H1 (cell line): Measurements from ENCODE around the gene RAB8B. TPM values are rescaled to one million over a fixed set of nuclear protein-coding genes. Genes with fewer than 3 reads are reported as not detected.
A peak's percentile ranks its signal among the peaks of the same experiment; 100 is the strongest.

Experiments
- CTCF ChIA-PET: fragments of 300-600 bp; sonication (Branson Sonifier 250); formaldehyde crosslinking; loops from one replicate; lab custom pipeline; 2021; ENCODE audit not compliant: partially characterized antibody; lab: Charles Lee
- POLR2A ChIA-PET: fragments of 300-600 bp; sonication (Branson Sonifier 250); formaldehyde crosslinking; loops from one replicate; lab custom pipeline; 2021; ENCODE audit warnings: inconsistent platforms; ENCODE audit not compliant: partially characterized antibody; lab: Charles Lee
- DNase-seq, 2 experiments: peaks; one replicate each; pipeline versions ENCODE4 v3.0.0 to v3.0.0-alpha.2; 2010 to 2022; ENCODE audit warnings: low spot score in 2 of 2, low read depth in 1 of 2, mixed read lengths in 1 of 2
- FAIRE-seq: peaks from 2 replicates; lab custom pipeline; 2011; peaks lifted over from hg19 to GRCh38; lab: Jason Lieb, UNC
- H2AFZ ChIP-seq: 2 replicates; pipeline ENCODE4 v1.8.1; 2012; ENCODE audit warnings: low read length, inconsistent platforms
- H2AK5ac ChIP-seq: 2 replicates; pipeline ENCODE4 v1.6.1; 2013; ENCODE audit warnings: low read depth, low read length
- H2BK120ac ChIP-seq: replicated peaks from 2 replicates; pipeline ENCODE3; 2013; ENCODE audit warnings: low read depth, low read length, inconsistent platforms
- H2BK12ac ChIP-seq: 2 replicates; pipeline ENCODE4 v1.6.1; 2013; ENCODE audit warnings: low read depth, low read length
- H2BK15ac ChIP-seq: 2 replicates; pipeline ENCODE4 v1.6.1; 2013; ENCODE audit warnings: low read length
- H2BK20ac ChIP-seq: 2 replicates; pipeline ENCODE4 v1.6.1; 2013; ENCODE audit warnings: low read length
- H2BK5ac ChIP-seq: 2 replicates; pipeline ENCODE4 v1.6.1; 2013; ENCODE audit warnings: low read depth, low read length
- H3K14ac ChIP-seq: 2 replicates; pipeline ENCODE4 v1.6.1; 2013; ENCODE audit warnings: inconsistent platforms; ENCODE audit not compliant: insufficient read length
- H3K18ac ChIP-seq: 2 replicates; pipeline ENCODE4 v1.6.1; 2013; ENCODE audit warnings: low read length; ENCODE audit errors: extremely low read depth
- H3K23ac ChIP-seq: 2 replicates; pipeline ENCODE4 v1.6.1; 2013; ENCODE audit warnings: inconsistent platforms; ENCODE audit not compliant: insufficient read length
- H3K23me2 ChIP-seq: 2 replicates; pipeline ENCODE4 v1.6.1; 2013; ENCODE audit warnings: low read depth, low read length
- H3K27ac ChIP-seq: 2 replicates; pipeline ENCODE4 v1.6.1; 2011; ENCODE audit warnings: low read depth, low read length, inconsistent platforms
- H3K27me3 ChIP-seq, 4 experiments: replicated peaks in 1 of 4; 1 replicate in 1 of 4; 2 replicates in 3 of 4; pipeline versions ENCODE4 v1.6.1 to v1.8.1; 2011 to 2013; ENCODE audit warnings: low read length in 3 of 4, mild to moderate bottlenecking in 3 of 4, inconsistent platforms in 2 of 4, mixed read lengths in 2 of 4, moderate library complexity in 1 of 4; ENCODE audit not compliant: control insufficient read depth in 3 of 4, insufficient read depth in 3 of 4; ENCODE audit errors: extremely low read depth in 1 of 4
- H3K36me3 ChIP-seq, 4 experiments: 2 replicates each; pipeline versions ENCODE4 v1.6.1 to v1.8.1; 2011 to 2013; ENCODE audit warnings: mild to moderate bottlenecking in 4 of 4, low read length in 3 of 4, moderate library complexity in 2 of 4, control low read depth in 1 of 4, inconsistent platforms in 1 of 4; ENCODE audit not compliant: insufficient read depth in 4 of 4, control insufficient read depth in 2 of 4
- H3K4ac ChIP-seq: replicated peaks from 2 replicates; pipeline ENCODE3; 2013; ENCODE audit warnings: low read length, low read depth, mixed read lengths, inconsistent platforms; ENCODE audit not compliant: insufficient read length
- H3K4me1 ChIP-seq, 4 experiments: replicated peaks in 1 of 4; 1 replicate in 1 of 4; 2 replicates in 3 of 4; pipeline versions ENCODE4 v1.6.1 to v1.8.1; 2011 to 2013; ENCODE audit warnings: low read length in 3 of 4, inconsistent platforms in 2 of 4, mixed read lengths in 1 of 4; ENCODE audit not compliant: insufficient read depth in 4 of 4, control insufficient read depth in 3 of 4
- H3K4me2 ChIP-seq, 2 experiments: 2 replicates each; pipeline versions ENCODE4 v1.6.1 to v1.8.1; 2011 to 2013; ENCODE audit warnings: low read depth in 2 of 2, low read length in 2 of 2, control low read depth in 1 of 2, inconsistent platforms in 1 of 2, mild to moderate bottlenecking in 1 of 2; ENCODE audit not compliant: insufficient read depth in 1 of 2
- H3K4me3 ChIP-seq, 4 experiments: fragments of 200-600, 300-600 bp in 1 of 4; sonication (generic), shearing (Covaris generic), sonication (Bioruptor Twin) in 1 of 4; 2 replicates each; pipeline versions ENCODE4 v1.5.1 to v1.8.1; 2011 to 2016; ENCODE audit warnings: low read length in 4 of 4, low read depth in 3 of 4, control low read depth in 2 of 4, inconsistent platforms in 2 of 4, mild to moderate bottlenecking in 2 of 4, mixed read lengths in 1 of 4, moderate library complexity in 1 of 4; ENCODE audit not compliant: insufficient read depth in 2 of 4; ENCODE audit errors: extremely low read depth in 1 of 4
- H3K56ac ChIP-seq: replicated peaks from 2 replicates; pipeline ENCODE3; 2013; ENCODE audit warnings: low read depth, mild to moderate bottlenecking, mixed read lengths, low read length, inconsistent platforms; ENCODE audit not compliant: insufficient read length
- H3K79me1 ChIP-seq: 2 replicates; pipeline ENCODE4 v1.6.1; 2013; ENCODE audit warnings: low read depth, low read length, control low read depth
- H3K79me2 ChIP-seq, 2 experiments: 2 replicates each; pipeline versions ENCODE4 v1.6.1 to v1.8.1; 2012 to 2013; ENCODE audit warnings: low read length in 2 of 2, mild to moderate bottlenecking in 2 of 2, inconsistent platforms in 1 of 2; ENCODE audit not compliant: insufficient read depth in 2 of 2, control insufficient read depth in 1 of 2
- H3K9ac ChIP-seq, 4 experiments: replicated peaks in 1 of 4; 1 replicate in 1 of 4; 2 replicates in 3 of 4; pipeline versions ENCODE4 v1.6.1 to v1.8.1; 2011 to 2013; ENCODE audit warnings: low read depth in 3 of 4, low read length in 3 of 4, control low read depth in 2 of 4, mild to moderate bottlenecking in 2 of 4, moderate library complexity in 2 of 4, inconsistent platforms in 1 of 4; ENCODE audit errors: extremely low read depth in 1 of 4
- H3K9me3 ChIP-seq, 2 experiments: 2 replicates each; pipeline versions ENCODE4 v1.6.1 to v1.8.1; 2012 to 2013; ENCODE audit warnings: mild to moderate bottlenecking in 2 of 2, moderate library complexity in 2 of 2, control low read depth in 1 of 2, inconsistent platforms in 1 of 2, low read depth in 1 of 2, low read length in 1 of 2, mixed read lengths in 1 of 2; ENCODE audit not compliant: insufficient read depth in 2 of 2
- H4K20me1 ChIP-seq, 2 experiments: replicated peaks in 1 of 2; 2 replicates each; pipeline versions ENCODE3 to v1.8.1; 2011 to 2013; ENCODE audit warnings: inconsistent platforms in 2 of 2, low read length in 2 of 2, mild to moderate bottlenecking in 1 of 2; ENCODE audit not compliant: insufficient read depth in 2 of 2, control insufficient read depth in 1 of 2
- H4K5ac ChIP-seq: 2 replicates; pipeline ENCODE4 v1.6.1; 2013; ENCODE audit warnings: low read length, low read depth, mixed read lengths, inconsistent platforms; ENCODE audit not compliant: insufficient read length
- H4K8ac ChIP-seq: 2 replicates; pipeline ENCODE4 v1.8.0; 2013; ENCODE audit warnings: mild to moderate bottlenecking, moderate library complexity, low read length, inconsistent platforms; ENCODE audit not compliant: insufficient read depth; ENCODE audit errors: extremely low read depth
- H4K91ac ChIP-seq: replicated peaks from 2 replicates; pipeline ENCODE3; 2013; ENCODE audit warnings: low read length, mixed read lengths, inconsistent platforms; ENCODE audit not compliant: insufficient read length
- BRCA1 ChIP-seq: IDR thresholded peaks from 2 replicates; pipeline ENCODE4 v1.6.1; 2012; ENCODE audit warnings: low read depth, low read length, improper control_type of control experiment
- JUND ChIP-seq: IDR thresholded peaks from 2 replicates; pipeline ENCODE4 v1.6.1; 2011; ENCODE audit warnings: mild to moderate bottlenecking, improper control_type of control experiment, low read length
- KDM4A ChIP-seq: IDR thresholded peaks from one replicate; pipeline ENCODE4 v1.7.1; 2012; ENCODE audit warnings: low read depth, mild to moderate bottlenecking, moderate library complexity, low read length, inconsistent platforms; ENCODE audit not compliant: severe bottlenecking
- NRF1 ChIP-seq: IDR thresholded peaks from 2 replicates; pipeline ENCODE4 v1.6.1; 2011; ENCODE audit warnings: mild to moderate bottlenecking, low read depth, low read length, improper control_type of control experiment
- SUZ12 ChIP-seq: fragments of 200-600 bp; sonication (generic); IDR thresholded peaks from 2 replicates; pipeline ENCODE4 v1.6.1; 2012; ENCODE audit warnings: mild to moderate bottlenecking, inconsistent platforms, low read length, moderate library complexity, mixed read lengths
- TEAD4 ChIP-seq: IDR thresholded peaks from 2 replicates; pipeline ENCODE4 v1.6.1; 2012; ENCODE audit warnings: low read depth, low read length, inconsistent platforms, mixed read lengths
- ZNF274 ChIP-seq: IDR thresholded peaks from 2 replicates; pipeline ENCODE4 v1.7.0; 2012; ENCODE audit warnings: low read length, borderline replicate concordance; ENCODE audit errors: extremely low read depth
- WGBS, 2 experiments: shearing (Covaris generic) in 1 of 2; methylation state at CpG; one replicate each; pipeline versions ENCODE4 v1.1.6 to v1.1.7; 2013 to 2015; ENCODE audit warnings: low lambda C conversion rate in 2 of 2, mixed read lengths in 2 of 2, inconsistent platforms in 1 of 2, low coverage in 1 of 2, missing lambda C conversion rate in 1 of 2; ENCODE audit not compliant: insufficient replicate concordance in 2 of 2, insufficient coverage in 1 of 2, insufficient read length in 1 of 2; ENCODE audit errors: extremely low coverage in 1 of 2, missing lambda C conversion rate in 1 of 2; 5-methylcytosine and 5-hydroxymethylcytosine counted together
- polyA plus RNA-seq, 7 experiments: library from polyadenylated mRNA; depleted of rRNA in 3 of 7; stranded (reverse) in 5 of 7; unstranded in 2 of 7; fragments of >200 nt in 5 of 7; fragments of 200-250 nt in 2 of 7; gene quantifications; 1 replicate in 5 of 7; 2 replicates in 1 of 7; 4 replicates in 1 of 7; pipeline versions ENCODE4 v1.2.1 to v1.2.3, GENCODE V29; 2011 to 2013; ENCODE audit warnings: missing spikeins in 2 of 7, mixed read lengths in 2 of 7
- total RNA-seq: library from RNA; stranded (reverse); fragmentation: NEBNext Ultra II Directional; extraction: Animal tissue kit (Norgen Biotek cat#: 25700); gene quantifications from 2 replicates; pipeline ENCODE4 v1.2.1, GENCODE V29; 2021
- TF ChIP-seq, protein P1 (sequence below), 3 experiments: IDR thresholded peaks; 1 replicate in 2 of 3; 2 replicates in 1 of 3; pipeline versions ENCODE4 v1.5.1 to v1.6.1; 2011; ENCODE audit warnings: low read length in 3 of 3, mild to moderate bottlenecking in 3 of 3, inconsistent platforms in 2 of 3, low read depth in 1 of 3, moderate library complexity in 1 of 3; ENCODE audit not compliant: insufficient read depth in 1 of 3; ENCODE audit errors: control extremely low read depth in 1 of 3
- TF ChIP-seq, protein P2 (sequence below): IDR thresholded peaks from 2 replicates; pipeline ENCODE4 v1.6.1; 2012; ENCODE audit warnings: low read length, inconsistent platforms

Gene RAB8B
- total and polyA plus RNA-seq, 2 of the 8 experiments (the other 6 are each of a cell fraction or from before 2014, with no cell fraction given) = 9.5 to 47.8 TPM

DNA sequence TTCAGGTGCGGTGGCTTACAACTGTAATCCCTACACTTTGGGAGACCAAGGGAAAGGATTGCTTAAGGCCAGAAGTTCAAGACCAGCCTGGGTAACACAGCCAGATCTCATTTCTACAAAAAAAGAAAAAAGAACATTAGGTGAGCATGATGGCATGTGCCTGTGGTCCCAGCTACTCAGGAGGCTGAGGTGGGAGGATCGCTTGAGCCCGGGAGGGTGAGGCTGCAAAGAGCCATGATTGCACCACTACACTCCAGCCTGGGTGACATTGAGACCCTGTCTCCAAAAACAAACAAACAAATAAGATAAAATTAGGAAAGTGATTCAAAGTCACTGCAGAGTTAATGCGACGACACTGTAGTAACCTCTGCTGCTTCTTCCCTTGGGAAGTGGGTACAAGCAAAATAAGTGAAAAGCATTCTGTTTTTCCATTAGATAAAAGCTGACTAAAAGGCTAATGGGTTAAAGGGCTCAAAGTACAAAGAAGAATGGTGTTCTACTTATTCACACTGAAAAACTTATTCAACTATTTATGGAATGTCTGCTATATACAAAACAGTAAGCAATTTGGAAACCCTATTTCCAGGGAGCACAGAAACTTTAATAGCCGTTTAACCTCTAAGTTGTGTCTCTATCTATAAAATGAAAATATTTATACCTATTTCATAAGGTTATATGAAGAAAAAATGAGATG, 24.1 kb upstream of the RAB8B start:
- Histone ChIP-seq H3K14ac (no peak overlapping the region), H2BK5ac (no peak overlapping the region), H3K23me2 (no peaks in the 10 kb centered on the region), H3K4ac (no peak overlapping the region), H3K9ac (no peak overlapping the region), H3K23ac (no peak overlapping the region), H3K4me1 (no peaks in the 10 kb centered on the region), H3K18ac (no peak overlapping the region), H4K20me1 (no peaks in the 10 kb centered on the region), H3K9me3 (no peaks in the 10 kb centered on the region), H3K79me1 (no peaks in the 10 kb centered on the region), H3K27me3 (no peaks in the 10 kb centered on the region), H4K8ac (no peak overlapping the region), H3K4me3 (no peak overlapping the region), H2AK5ac (no peak overlapping the region), H2AFZ (no peak overlapping the region), H4K91ac (no peak overlapping the region), H3K56ac (no peak overlapping the region), H2BK120ac (no peak overlapping the region), H2BK15ac (no peak overlapping the region), H3K79me2 (no peaks in the 10 kb centered on the region), H2BK12ac (no peak overlapping the region), H3K4me2 (no peak overlapping the region), H4K5ac (no peak overlapping the region), H2BK20ac (no peak overlapping the region), H3K36me3 (no peaks in the 10 kb centered on the region), H3K27ac (no peak overlapping the region)
- DNase-seq (peak in 1 of 2 experiments; percentile 19), FAIRE-seq (no peak)
- WGBS, 2 experiments = 89% methylated on average over 6 of the region's 6 CpGs; no CpG with 5 or more reads in 1 of the 2 experiments
- ChIA-PET CTCF (interaction anchor here (0.6 to 1.4 kb wide), 2 partner anchors 33 to 224 kb away, joined by 3 read pairs; no protein-coding TSS in a partner anchor), POLR2A (no interaction called here)
- no peak for TF ChIP-seq SUZ12
- no peak for TF ChIP-seq JUND
- TF ChIP-seq, protein P1, sequence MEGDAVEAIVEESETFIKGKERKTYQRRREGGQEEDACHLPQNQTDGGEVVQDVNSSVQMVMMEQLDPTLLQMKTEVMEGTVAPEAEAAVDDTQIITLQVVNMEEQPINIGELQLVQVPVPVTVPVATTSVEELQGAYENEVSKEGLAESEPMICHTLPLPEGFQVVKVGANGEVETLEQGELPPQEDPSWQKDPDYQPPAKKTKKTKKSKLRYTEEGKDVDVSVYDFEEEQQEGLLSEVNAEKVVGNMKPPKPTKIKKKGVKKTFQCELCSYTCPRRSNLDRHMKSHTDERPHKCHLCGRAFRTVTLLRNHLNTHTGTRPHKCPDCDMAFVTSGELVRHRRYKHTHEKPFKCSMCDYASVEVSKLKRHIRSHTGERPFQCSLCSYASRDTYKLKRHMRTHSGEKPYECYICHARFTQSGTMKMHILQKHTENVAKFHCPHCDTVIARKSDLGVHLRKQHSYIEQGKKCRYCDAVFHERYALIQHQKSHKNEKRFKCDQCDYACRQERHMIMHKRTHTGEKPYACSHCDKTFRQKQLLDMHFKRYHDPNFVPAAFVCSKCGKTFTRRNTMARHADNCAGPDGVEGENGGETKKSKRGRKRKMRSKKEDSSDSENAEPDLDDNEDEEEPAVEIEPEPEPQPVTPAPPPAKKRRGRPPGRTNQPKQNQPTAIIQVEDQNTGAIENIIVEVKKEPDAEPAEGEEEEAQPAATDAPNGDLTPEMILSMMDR (IDR thresholded peaks at IDR 0.05; ENCODE audit: control extremely low read depth in 1 of 3, insufficient read depth in 1 of 3, low read depth in 1 of 3, low read length in 3 of 3) = no peak
- TF ChIP-seq BRCA1 = no peak
- TF ChIP-seq ZNF274 = no peak
- TF ChIP-seq KDM4A = no peak
- no peak for TF ChIP-seq TEAD4
- no peak for TF ChIP-seq NRF1
- TF ChIP-seq, protein P2, sequence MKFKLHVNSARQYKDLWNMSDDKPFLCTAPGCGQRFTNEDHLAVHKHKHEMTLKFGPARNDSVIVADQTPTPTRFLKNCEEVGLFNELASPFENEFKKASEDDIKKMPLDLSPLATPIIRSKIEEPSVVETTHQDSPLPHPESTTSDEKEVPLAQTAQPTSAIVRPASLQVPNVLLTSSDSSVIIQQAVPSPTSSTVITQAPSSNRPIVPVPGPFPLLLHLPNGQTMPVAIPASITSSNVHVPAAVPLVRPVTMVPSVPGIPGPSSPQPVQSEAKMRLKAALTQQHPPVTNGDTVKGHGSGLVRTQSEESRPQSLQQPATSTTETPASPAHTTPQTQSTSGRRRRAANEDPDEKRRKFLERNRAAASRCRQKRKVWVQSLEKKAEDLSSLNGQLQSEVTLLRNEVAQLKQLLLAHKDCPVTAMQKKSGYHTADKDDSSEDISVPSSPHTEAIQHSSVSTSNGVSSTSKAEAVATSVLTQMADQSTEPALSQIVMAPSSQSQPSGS = no peak
